Loucy (cell line): ENCODE measurements around the gene GZF1.

ENCODE experiments used
- H2AFZ ChIP-seq: fragments of 200-600 bp; sonication (generic); 2 replicates; pipeline ENCODE4 v1.6.0; 2016; ENCODE audit warnings: antibody characterized with exemption, mild to moderate bottlenecking, low read length, moderate library complexity
- H3F3A ChIP-seq: fragments of 200-600 bp; 2 replicates; pipeline ENCODE4 v1.6.0; 2016; ENCODE audit warnings: antibody characterized with exemption, low read depth, mild to moderate bottlenecking
- H3K27me3 ChIP-seq: fragments of 200-600 bp; sonication (generic); 2 replicates; pipeline ENCODE4 v1.6.1; 2014; ENCODE audit warnings: low read length, mild to moderate bottlenecking; ENCODE audit not compliant: insufficient read depth, poor library complexity, severe bottlenecking
- H3K36me3 ChIP-seq: fragments of 200-600 bp; sonication (generic); 2 replicates; pipeline ENCODE4 v1.6.1; 2016; ENCODE audit warnings: low read length; ENCODE audit not compliant: insufficient read depth
- H3K4me1 ChIP-seq: fragments of 200-600 bp; sonication (generic); 2 replicates; pipeline ENCODE4 v1.5.1; 2014; ENCODE audit warnings: low read length, mild to moderate bottlenecking; ENCODE audit not compliant: insufficient read depth, poor library complexity, severe bottlenecking
- H3K4me2 ChIP-seq: fragments of 200-600 bp; sonication (generic); 2 replicates; pipeline ENCODE4 v1.6.0; 2014; ENCODE audit warnings: antibody characterized with exemption, low read length, low read depth, mild to moderate bottlenecking; ENCODE audit not compliant: poor library complexity, severe bottlenecking
- H3K4me3 ChIP-seq: fragments of 200-600 bp; sonication (generic); 2 replicates; pipeline ENCODE4 v1.5.1; 2014; ENCODE audit warnings: low read length, mild to moderate bottlenecking, mixed read lengths; ENCODE audit not compliant: poor library complexity, severe bottlenecking
- H3K79me2 ChIP-seq: fragments of 200-600 bp; sonication (generic); 2 replicates; pipeline ENCODE4 v1.6.1; 2014; ENCODE audit warnings: low read length; ENCODE audit not compliant: insufficient read depth
- H3K9ac ChIP-seq: fragments of 200-600 bp; sonication (generic); 2 replicates; pipeline ENCODE4 v1.6.0; 2014; ENCODE audit warnings: mild to moderate bottlenecking, low read depth, low read length, moderate library complexity; ENCODE audit not compliant: poor library complexity, severe bottlenecking
- H3K9me2 ChIP-seq: fragments of 200-600 bp; sonication (generic); replicated peaks from 2 replicates; pipeline ENCODE4 v1.6.1; 2016; ENCODE audit warnings: low read depth, low read length, mixed read lengths
- H3K9me3 ChIP-seq: fragments of 200-600 bp; sonication (generic); 2 replicates; pipeline ENCODE4 v1.6.1; 2014; ENCODE audit warnings: mild to moderate bottlenecking, antibody characterized with exemption, low read length, low read depth; ENCODE audit not compliant: insufficient read depth
- H4K20me1 ChIP-seq: fragments of 200-600 bp; sonication (generic); 2 replicates; pipeline ENCODE4 v1.6.0; 2014; ENCODE audit warnings: antibody characterized with exemption, low read length, mild to moderate bottlenecking; ENCODE audit not compliant: insufficient read depth, poor library complexity, severe bottlenecking
- EZH2phosphoT487 ChIP-seq: fragments of 200-600 bp; IDR thresholded peaks from 2 replicates; pipeline ENCODE4 v1.6.1; 2018; ENCODE audit warnings: antibody characterized with exemption, mild to moderate bottlenecking, moderate library complexity, borderline replicate concordance
- TF ChIP-seq, protein P1 (sequence below): fragments of 200-600 bp; sonication (generic); conservative IDR thresholded peaks from 2 replicates; pipeline ENCODE4 v1.5.1; 2014; ENCODE audit warnings: mild to moderate bottlenecking, antibody characterized with exemption, low read length

GZF1 gene

DNA sequence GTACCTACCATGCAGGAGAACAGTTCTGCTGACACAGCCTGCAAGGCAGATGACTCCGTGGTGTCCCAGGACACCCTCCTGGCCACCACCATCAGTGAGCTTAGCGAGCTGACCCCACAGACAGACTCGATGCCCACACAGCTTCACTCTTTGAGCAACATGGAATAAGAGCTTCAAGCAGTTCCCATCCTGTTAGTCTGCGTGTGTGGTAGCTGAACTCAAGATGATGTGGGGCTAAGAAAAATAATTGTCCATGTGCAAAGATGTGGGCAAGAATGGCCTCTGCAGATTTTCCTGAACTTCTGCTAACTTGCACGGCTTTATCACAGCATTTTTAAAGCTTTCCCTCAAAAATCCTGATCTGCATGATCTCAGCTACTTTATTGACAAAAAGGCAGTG is 8.3 kb downstream of the GZF1 start:
- Histone ChIP-seq H3K79me2 (peaks cover 36% of the 10 kb centered on the region), H3K9ac (no peak overlapping the region), H3F3A (no peaks in the 10 kb centered on the region), H3K9me2 (no peaks in the 10 kb centered on the region), H3K9me3 (no peaks in the 10 kb centered on the region), H2AFZ (no peak overlapping the region), H3K4me2 (no peak overlapping the region), H3K27me3 (no peaks in the 10 kb centered on the region), H3K36me3 (peaks cover 69% of the 10 kb centered on the region), H3K4me3 (no peak overlapping the region), H4K20me1 (peaks cover 27% of the 10 kb centered on the region), H3K4me1 (peaks cover 30% of the 10 kb centered on the region)
- TF ChIP-seq, protein P1, sequence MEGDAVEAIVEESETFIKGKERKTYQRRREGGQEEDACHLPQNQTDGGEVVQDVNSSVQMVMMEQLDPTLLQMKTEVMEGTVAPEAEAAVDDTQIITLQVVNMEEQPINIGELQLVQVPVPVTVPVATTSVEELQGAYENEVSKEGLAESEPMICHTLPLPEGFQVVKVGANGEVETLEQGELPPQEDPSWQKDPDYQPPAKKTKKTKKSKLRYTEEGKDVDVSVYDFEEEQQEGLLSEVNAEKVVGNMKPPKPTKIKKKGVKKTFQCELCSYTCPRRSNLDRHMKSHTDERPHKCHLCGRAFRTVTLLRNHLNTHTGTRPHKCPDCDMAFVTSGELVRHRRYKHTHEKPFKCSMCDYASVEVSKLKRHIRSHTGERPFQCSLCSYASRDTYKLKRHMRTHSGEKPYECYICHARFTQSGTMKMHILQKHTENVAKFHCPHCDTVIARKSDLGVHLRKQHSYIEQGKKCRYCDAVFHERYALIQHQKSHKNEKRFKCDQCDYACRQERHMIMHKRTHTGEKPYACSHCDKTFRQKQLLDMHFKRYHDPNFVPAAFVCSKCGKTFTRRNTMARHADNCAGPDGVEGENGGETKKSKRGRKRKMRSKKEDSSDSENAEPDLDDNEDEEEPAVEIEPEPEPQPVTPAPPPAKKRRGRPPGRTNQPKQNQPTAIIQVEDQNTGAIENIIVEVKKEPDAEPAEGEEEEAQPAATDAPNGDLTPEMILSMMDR: no peak
- no peak for TF ChIP-seq EZH2phosphoT487

DNA sequence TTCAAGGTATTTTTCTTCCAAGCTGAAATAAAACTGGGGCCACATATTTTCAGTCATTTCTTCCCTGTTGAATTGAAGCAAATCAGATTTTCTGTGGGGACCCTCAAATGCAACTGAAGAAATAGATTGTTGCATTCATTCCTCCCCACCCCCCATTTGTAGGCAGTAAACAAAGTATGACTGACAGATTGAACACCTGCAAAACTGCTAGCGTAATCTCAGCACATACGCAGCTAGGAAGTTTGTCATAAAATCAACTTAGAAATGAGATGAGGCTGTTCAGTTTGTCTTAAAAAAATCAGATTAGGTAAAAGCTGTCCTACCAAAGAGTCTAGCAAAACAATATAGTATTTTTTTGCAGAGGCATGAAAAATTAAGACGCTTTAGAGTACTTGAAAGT is 8.9 kb downstream of the GZF1 start:
- Histone ChIP-seq H3K36me3 (peaks cover 75% of the 10 kb centered on the region), H3K4me3 (no peak overlapping the region), H3K4me2 (no peak overlapping the region), H3K9ac (no peak overlapping the region), H3K9me2 (no peaks in the 10 kb centered on the region), H4K20me1 (peaks cover 25% of the 10 kb centered on the region), H3F3A (no peaks in the 10 kb centered on the region), H3K27me3 (no peaks in the 10 kb centered on the region), H3K9me3 (no peaks in the 10 kb centered on the region), H3K4me1 (peaks cover 24% of the 10 kb centered on the region), H3K79me2 (peaks cover 30% of the 10 kb centered on the region), H2AFZ (no peak overlapping the region)
- TF ChIP-seq EZH2phosphoT487: no peak
- TF ChIP-seq, protein P1: no peak

- Histone ChIP-seq H3K9ac (no peak overlapping the region), H3K36me3 (peaks cover 81% of the 10 kb centered on the region), H3K9me2 (no peaks in the 10 kb centered on the region), H3K4me3 (no peak overlapping the region), H2AFZ (no peak overlapping the region), H3F3A (no peaks in the 10 kb centered on the region), H3K4me2 (no peak overlapping the region), H3K79me2 (peaks cover 24% of the 10 kb centered on the region), H4K20me1 (peaks cover 19% of the 10 kb centered on the region), H3K4me1 (peaks cover 19% of the 10 kb centered on the region), H3K27me3 (no peaks in the 10 kb centered on the region), H3K9me3 (no peaks in the 10 kb centered on the region)
- no peak for TF ChIP-seq EZH2phosphoT487
- TF ChIP-seq, protein P1: no peak
These were observed 9.5 kb downstream of the GZF1 start for GRCh38 chr20:23371496-23371895.
